CD4-positive, alpha-beta T cell treated with Interleukin-6 at 100 ng/mL for 8 hours (primary cell): ENCODE measurements around the gene BCL6.
A peak's percentile ranks its signal among the peaks of the same experiment; 100 is the strongest.
"Not testable (repeated sequence)": the region's sequence is repeated elsewhere in the genome, so short reads cannot be mapped to it uniquely, and the experiment has no call there.

ENCODE experiments used
- DNase-seq: peaks from one replicate; pipeline ENCODE4 v3.0.0-alpha.2; 2020; ENCODE audit warnings: mixed read lengths, low spot score

The BCL6 gene

GRCh38 chr3:187713504-187713903 is 31.8 kb downstream of the BCL6 start:
- peak; percentile 28 for DNase-seq

- DNase-seq, result no peak
These were observed 36.1 kb downstream of the BCL6 start for GRCh38 chr3:187709155-187709554.

DNA sequence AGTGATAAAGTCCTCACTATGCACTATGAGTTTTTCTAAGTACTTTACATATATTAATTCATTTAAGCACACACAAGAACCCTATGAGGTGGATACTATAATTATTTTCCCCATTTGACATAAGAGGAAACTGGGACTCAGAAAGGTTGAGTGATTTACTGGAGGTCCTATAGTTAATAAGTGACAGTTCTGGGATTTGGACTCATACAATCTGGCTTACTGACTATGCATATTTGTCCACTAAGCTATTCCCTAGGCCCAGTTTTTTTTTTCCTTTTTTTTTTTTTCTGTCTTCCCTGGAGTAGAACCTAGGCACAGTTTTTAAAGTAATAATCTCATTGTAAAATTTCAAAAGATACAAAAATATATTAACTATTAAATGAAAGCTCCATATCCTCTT is 36.6 kb downstream of the BCL6 start:
- DNase-seq, result no peak

DNA sequence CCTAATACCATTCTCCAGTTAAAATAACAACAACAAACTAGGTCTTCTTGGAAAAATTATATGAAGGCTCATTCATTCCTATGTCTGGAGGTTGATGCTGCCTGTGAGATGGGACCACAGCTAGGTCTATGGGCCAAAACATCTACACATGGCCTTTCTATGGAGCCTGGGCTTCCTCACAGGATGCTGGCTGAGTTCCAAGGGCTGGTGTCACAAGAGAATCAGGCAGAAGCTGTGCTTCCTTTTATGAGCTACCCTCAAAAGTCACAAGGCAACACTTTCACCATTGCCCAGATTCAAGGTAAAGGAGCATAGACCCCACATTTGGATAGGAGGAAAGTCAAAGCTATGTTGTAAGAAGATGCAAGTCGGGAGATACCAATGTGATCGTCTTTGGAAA is 38.3 kb downstream of the BCL6 start:
- no peak for DNase-seq

DNA sequence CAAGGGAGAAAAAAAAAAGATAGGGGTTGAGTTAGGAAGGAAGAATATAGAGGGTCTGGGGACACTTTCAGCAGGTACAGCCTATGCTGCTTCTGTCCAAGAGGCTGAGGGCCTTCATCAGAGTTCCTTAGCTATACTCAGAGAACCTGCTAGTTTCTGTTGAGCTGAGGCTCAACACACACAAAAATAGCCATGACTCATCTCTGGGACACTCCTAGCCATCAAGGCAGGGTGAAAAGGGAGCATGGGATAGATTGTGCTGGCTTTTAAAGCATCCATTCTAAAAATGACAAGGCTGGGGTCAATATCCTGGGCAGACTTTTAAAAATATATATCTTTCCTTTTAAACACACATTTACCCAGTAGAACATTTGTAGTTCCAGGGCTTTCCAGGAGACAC is 40.1 kb downstream of the BCL6 start:
- DNase-seq, result no peak

- no peak for DNase-seq
These were observed 42.7 kb downstream of the BCL6 start, which contains the start of gene RTP2 for GRCh38 chr3:187702507-187703033. TSS of gene RTP2 (minus strand) at chr3:187702557. CDS start at chr3:187702128, 429 bp downstream.

DNA sequence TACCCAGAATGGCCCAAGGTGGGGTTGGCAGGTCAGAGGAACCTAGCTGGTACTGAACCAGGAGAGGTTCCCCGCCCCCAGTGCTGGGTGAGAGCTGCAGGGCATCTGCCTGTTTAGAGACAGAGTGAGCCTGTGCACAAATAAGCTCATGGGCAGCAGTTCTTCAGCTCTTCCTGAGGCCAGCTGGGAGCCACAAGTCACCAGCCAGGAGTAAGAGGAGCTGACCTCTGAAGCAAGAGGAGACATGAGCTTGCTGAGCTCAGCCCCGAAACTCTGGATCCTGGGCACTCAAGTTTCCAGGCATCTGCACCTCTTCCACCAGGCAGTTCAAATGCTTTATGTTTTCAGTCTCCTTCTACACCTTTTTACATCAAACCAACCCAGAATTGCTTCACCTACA is 45.0 kb downstream of the BCL6 start:
- no peak for DNase-seq

GRCh38 chr3:187698499-187699399 is 46.5 kb downstream of the BCL6 start:
- no peak for DNase-seq

DNA sequence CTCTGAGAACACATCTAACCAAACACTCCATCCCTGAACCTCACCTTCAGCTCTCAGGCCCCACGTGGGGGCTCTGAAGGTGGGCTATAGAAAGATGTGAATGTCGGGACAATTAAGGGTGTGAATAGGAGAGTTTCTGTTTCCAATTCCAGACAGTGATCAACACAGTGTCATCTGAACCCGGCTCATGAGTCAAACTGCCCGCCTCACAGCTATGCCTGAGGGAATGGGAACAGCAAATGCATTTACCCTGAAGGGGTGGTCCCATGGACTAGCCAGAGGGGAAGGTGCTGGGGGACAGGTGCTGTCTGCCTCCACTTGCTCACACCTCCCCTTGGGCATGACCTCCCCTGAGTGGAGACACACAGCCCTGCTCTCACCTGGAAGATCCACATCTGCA is 49.2 kb downstream of the BCL6 start:
- no peak for DNase-seq

DNA sequence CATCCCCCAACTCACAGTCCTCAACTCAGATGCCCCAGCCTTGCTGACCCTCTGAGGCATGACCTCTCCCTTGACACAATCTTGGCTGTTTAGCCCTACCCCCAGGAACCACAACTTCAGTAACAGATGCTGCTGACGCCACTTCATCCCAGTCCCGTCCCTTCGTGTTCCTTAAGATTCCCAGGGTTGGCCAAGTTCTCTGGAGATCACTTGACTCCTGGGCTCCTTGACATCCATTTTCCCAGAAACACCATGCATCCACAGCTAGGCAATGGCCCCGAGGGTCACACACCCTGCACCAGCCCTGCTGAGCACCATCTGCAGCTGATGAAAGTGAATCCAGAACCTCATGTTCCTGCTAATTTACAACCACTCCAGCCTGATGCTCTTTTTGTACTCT is 49.8 kb downstream of the BCL6 start:
- DNase-seq, result no peak

DNA sequence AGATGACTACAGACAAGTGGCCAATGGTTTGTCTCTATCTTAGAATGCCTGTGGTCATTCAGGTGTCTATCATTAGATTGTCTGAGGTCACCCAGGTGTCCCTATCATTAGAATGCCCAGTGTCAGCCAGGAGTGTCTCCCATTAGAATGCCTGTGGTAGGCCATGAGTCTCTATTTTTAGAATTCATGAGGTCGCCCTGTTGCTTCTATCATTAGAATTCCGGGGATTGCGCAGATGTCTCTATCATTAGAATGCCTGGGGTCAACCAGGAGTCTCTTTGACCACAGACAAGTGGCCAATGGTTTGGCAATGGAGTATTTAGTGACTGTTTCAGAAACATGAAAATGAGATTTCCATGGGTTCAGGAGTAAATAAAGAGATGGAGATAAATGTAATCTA is 50.5 kb downstream of the BCL6 start:
- no peak for DNase-seq

DNA sequence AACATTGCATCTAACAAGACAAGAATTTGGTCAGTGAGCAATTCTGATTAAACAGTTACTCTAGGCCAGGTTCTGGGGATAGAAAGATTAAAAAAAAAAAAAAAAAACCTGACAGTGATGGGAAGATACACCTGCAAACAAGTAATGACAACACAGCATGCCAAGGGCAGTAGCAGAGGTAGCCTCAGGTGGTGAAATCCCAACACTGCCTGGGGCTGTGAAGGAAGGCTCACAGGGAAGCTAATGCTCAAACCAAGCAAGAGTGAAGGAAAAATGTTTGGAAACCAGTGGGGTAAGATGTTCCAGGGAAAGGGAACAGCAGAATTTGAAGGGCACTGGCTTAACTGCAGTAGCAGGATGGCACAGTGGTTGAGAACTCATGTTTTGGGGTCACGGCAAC is 51.8 kb downstream of the BCL6 start:
- DNase-seq, result no peak

- no peak for DNase-seq
These were observed 55.3 kb downstream of the BCL6 start for GRCh38 chr3:187689984-187690383.

DNA sequence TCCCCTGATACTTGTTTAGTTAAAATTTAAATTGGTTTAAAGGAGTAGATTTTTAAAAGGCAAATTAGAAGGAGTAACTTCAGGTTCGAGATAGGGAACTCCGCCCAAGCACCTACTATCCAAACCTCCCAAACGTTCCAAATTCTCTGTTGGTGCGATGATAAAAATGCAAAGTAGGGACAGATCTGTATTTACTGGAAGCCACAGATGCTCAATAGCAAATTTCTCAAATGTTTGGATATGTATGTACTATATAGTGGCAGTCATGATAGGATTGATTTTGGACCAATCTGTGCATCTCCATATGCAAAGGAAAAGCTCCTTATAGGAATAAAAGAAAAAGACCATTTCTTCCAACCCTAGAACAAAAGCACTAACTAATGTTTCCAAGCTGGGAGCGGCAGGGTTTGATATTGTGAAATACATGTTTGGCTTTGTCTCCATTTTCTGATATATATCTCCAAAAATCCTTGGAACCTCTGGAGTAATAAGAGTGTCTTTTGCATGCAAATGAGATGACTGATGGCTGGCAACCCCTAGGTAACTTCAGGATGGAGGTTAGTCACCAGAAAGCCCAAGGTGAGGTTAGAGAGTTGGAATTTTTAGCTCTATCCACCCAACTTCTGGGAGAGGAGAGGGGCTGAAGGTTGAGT is 58.5 kb downstream of the BCL6 start:
- DNase-seq, result no peak

DNA sequence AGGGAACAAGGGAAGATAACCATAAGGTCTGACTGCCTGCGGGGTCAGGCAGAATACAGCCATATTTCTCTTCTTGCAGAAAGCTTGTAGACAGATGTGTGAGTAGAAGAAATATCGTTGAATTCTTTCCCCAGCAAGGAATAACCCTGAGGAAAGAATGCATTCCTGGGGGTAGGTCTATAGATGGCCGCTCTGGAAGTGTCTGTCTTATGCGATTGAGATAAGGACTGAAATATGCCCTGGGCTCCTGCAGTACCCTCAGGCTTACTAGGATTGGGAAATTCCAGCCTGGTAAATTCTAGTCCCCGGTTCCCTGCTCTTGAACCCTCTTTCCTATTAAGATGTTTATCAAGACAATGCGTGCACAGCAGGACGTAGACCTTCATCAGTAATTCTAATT is 59.3 kb downstream of the BCL6 start:
- no peak for DNase-seq

DNA sequence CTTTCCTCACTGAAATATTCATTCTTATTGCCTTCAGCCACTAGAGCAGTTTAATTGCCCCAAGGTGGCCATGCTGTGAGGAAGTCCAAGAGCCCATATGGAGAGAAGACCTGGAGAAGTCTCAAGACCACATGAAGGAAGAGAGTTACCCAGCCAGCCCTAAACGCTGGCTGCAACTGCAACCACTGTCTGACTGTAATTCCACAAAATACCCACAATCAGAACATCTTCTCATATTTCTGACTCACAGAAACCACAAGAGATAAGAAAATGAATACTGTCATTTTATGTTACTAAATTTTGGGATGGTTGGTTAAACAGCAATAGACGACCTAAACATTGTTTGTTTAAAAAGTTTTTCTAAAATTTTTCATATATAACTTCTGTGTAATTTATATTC is 60.4 kb downstream of the BCL6 start:
- no peak for DNase-seq

- no peak for DNase-seq
These were observed 60.8 kb downstream of the BCL6 start for GRCh38 chr3:187684444-187684843.

DNA sequence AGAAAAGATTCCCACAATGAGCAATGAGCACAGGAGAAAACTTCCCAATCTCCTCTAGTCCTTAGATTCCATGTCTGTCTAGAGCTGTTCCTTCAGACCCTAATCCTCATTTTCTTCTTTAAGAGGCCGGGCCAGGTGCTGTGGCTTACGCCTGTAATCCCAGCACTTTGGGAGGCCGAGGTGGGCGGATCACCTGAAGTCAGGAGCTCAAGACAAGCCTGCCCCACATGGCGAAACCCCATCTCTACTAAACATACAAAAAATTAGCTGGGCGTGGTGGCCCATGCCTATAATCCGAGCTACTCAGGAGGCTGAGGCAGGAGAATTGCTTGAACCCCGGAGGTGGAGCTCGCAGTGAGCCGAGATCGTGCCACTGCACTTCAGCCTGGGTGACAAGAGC is 63.5 kb downstream of the BCL6 start:
- DNase-seq, result not testable (repeated sequence)

DNA sequence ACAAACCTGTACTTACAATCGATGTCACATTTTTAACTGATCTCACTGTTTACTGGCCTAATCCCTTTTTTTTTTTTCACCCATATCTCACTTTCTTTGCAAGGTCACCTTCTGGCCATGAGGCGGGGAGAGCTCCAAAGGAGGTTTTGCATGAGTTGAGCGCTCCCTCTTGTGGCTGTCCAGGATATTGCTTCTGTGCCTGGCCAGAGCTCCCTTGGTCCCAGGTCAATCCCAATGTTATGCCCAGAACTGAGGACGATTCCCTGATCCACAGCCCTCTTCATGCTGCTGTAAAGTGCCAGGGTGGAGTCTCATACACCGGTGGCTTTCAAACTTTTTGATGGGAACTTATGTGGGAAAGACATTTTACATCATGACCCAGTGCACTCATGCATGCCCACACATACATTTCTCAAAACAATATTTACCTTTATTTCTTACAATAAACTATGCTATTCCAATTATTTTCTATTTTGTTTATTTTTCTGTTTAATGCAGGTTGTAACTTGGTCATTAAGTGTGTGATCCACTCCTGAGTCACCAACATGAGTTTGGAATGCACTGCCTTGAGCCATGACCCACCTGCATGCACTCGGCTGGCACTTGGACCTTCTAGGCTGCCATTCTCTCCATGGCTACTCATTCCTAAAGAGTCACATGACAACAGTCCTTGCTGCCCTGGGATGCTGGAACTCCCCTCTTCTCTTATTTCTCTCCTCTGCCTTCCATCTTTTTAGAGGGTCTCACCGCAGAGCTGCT is 65.5 kb downstream of the BCL6 start:
- peak; percentile 45 for DNase-seq

DNA sequence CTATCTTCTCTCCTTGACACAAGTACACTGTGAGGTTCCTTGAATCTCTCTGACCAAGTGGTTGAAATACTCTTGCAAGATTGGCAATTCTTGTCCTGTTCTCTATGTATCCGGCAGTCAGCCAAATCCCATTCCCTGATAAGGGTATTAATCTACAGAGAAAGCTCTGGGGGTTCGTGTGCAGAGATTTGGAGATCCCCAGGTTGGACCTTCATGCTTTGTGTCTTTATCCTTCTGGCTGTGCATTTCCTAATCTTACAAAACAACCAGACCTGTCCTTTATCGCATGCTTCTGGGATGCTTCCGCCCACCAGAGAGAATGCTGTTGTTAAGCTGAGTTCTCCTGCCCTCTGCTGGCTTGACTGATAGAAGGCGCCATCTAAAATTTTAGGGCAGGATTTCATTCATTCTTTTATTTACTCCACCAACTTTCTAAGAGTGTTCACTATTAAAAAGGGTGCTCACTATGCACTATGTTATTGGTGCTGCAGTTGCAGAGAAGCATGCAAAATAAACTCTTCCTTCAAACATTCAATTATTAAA is 66.5 kb downstream of the BCL6 start:
- no peak for DNase-seq

GRCh38 chr3:187677604-187678003 is 67.7 kb downstream of the BCL6 start:
- no peak for DNase-seq

- DNase-seq, result no peak
These were observed 72.3 kb downstream of the BCL6 start for GRCh38 chr3:187673012-187673411.
